H9 (cell line): ENCODE results near the gene PLD2. TPM values are rescaled to one million over a fixed set of nuclear protein-coding genes. Genes with fewer than 3 reads are reported as not detected.

Experiments
- DNase-seq: peaks from one replicate; pipeline ENCODE4 v3.0.0-alpha.2; 2017
- H2AFZ ChIP-seq: one replicate; pipeline ENCODE4 v1.6.1; 2013; ENCODE audit warnings: mild to moderate bottlenecking, low read length, control low read depth, moderate library complexity
- H2AK5ac ChIP-seq: 2 replicates; pipeline ENCODE4 v1.6.1; 2013; ENCODE audit warnings: low read length, control low read depth, mixed read lengths; ENCODE audit not compliant: insufficient read length
- H2BK120ac ChIP-seq: one replicate; pipeline ENCODE4 v1.6.1; 2013; ENCODE audit warnings: low read depth, mild to moderate bottlenecking, low read length, control low read depth, inconsistent platforms; ENCODE audit not compliant: poor library complexity, severe bottlenecking
- H2BK12ac ChIP-seq: 2 replicates; pipeline ENCODE4 v1.6.1; 2013; ENCODE audit warnings: low read length, control low read depth, mixed read lengths, low read depth; ENCODE audit not compliant: insufficient read length
- H2BK15ac ChIP-seq: 2 replicates; pipeline ENCODE4 v1.6.1; 2013; ENCODE audit warnings: low read depth, low read length, control low read depth
- H2BK20ac ChIP-seq: one replicate; pipeline ENCODE4 v1.6.1; 2013; ENCODE audit warnings: low read depth, mild to moderate bottlenecking, low read length, control low read depth, inconsistent platforms; ENCODE audit not compliant: poor library complexity, severe bottlenecking
- H2BK5ac ChIP-seq: 2 replicates; pipeline ENCODE4 v1.6.1; 2013; ENCODE audit warnings: low read length, control low read depth, mixed read lengths; ENCODE audit not compliant: insufficient read length
- H3K14ac ChIP-seq: 2 replicates; pipeline ENCODE4 v1.6.1; 2013; ENCODE audit warnings: low read length, control low read depth; ENCODE audit not compliant: insufficient read depth
- H3K18ac ChIP-seq: 2 replicates; pipeline ENCODE4 v1.6.1; 2013; ENCODE audit warnings: low read depth, mild to moderate bottlenecking, mixed read lengths, low read length, control low read depth; ENCODE audit not compliant: insufficient read length
- H3K23ac ChIP-seq: 2 replicates; pipeline ENCODE4 v1.6.1; 2013; ENCODE audit warnings: low read length, control low read depth, mixed read lengths, low read depth; ENCODE audit not compliant: insufficient read length
- H3K23me2 ChIP-seq: 2 replicates; pipeline ENCODE4 v1.6.1; 2013; ENCODE audit warnings: low read depth, mild to moderate bottlenecking, mixed read lengths, low read length, control low read depth; ENCODE audit not compliant: insufficient read length, poor library complexity, severe bottlenecking
- H3K27ac ChIP-seq: 2 replicates; pipeline ENCODE4 v1.5.1; 2013; ENCODE audit warnings: low read length, control low read depth, mixed read lengths, low read depth; ENCODE audit not compliant: insufficient read length
- H3K27me3 ChIP-seq: 2 replicates; pipeline ENCODE4 v1.6.1; 2013; ENCODE audit warnings: low read length, control low read depth, inconsistent platforms; ENCODE audit not compliant: insufficient read depth
- H3K4ac ChIP-seq: 2 replicates; pipeline ENCODE4 v1.6.1; 2013; ENCODE audit warnings: low read depth, mild to moderate bottlenecking, control low read depth, inconsistent platforms, low read length, moderate library complexity
- H3K4me1 ChIP-seq: 2 replicates; pipeline ENCODE4 v1.6.1; 2013; ENCODE audit warnings: low read length, control low read depth, inconsistent platforms; ENCODE audit not compliant: insufficient read depth
- H3K4me2 ChIP-seq: 2 replicates; pipeline ENCODE4 v1.6.1; 2013; ENCODE audit warnings: low read length, control low read depth, mixed read lengths; ENCODE audit not compliant: insufficient read length, insufficient read depth
- H3K56ac ChIP-seq: 2 replicates; pipeline ENCODE4 v1.6.1; 2013; ENCODE audit warnings: low read depth, mild to moderate bottlenecking, mixed read lengths, low read length, control low read depth; ENCODE audit not compliant: insufficient read length
- H3K79me1 ChIP-seq: 2 replicates; pipeline ENCODE4 v1.6.1; 2013; ENCODE audit warnings: low read depth, mild to moderate bottlenecking, moderate library complexity, low read length, control low read depth, inconsistent platforms; ENCODE audit not compliant: insufficient read depth, poor library complexity, severe bottlenecking
- H3K79me2 ChIP-seq: 2 replicates; pipeline ENCODE4 v1.6.1; 2013; ENCODE audit warnings: low read length, control low read depth, inconsistent platforms; ENCODE audit not compliant: insufficient read depth
- H3K9ac ChIP-seq: 2 replicates; pipeline ENCODE4 v1.6.1; 2013; ENCODE audit warnings: low read length, control low read depth, mixed read lengths; ENCODE audit not compliant: insufficient read length; ENCODE audit errors: extremely low read depth
- H3K9me3 ChIP-seq: one replicate; pipeline ENCODE4 v1.6.1; 2013; ENCODE audit warnings: low read depth, low read length, inconsistent platforms; ENCODE audit not compliant: control insufficient read depth
- H3T11ph ChIP-seq: one replicate; pipeline ENCODE4 v1.6.1; 2013; ENCODE audit warnings: mild to moderate bottlenecking, low read length, control low read depth, inconsistent platforms
- H4K20me1 ChIP-seq: one replicate; pipeline ENCODE4 v1.6.1; 2013; ENCODE audit not compliant: control insufficient read depth, insufficient read length, insufficient read depth
- H4K5ac ChIP-seq: 2 replicates; pipeline ENCODE4 v1.6.1; 2013; ENCODE audit warnings: low read depth, mild to moderate bottlenecking, mixed read lengths, low read length, control low read depth; ENCODE audit not compliant: insufficient read length
- H4K8ac ChIP-seq: replicated peaks from 2 replicates; pipeline ENCODE4 v1.6.1; 2013; ENCODE audit warnings: low read length, control low read depth, mixed read lengths, low read depth; ENCODE audit not compliant: insufficient read length
- H4K91ac ChIP-seq: 2 replicates; pipeline ENCODE4 v1.6.1; 2013; ENCODE audit warnings: low read depth, mild to moderate bottlenecking, moderate library complexity, mixed read lengths, low read length, control low read depth; ENCODE audit not compliant: insufficient read length
- H3K27ac Mint-ChIP-seq, 3 experiments: 2 replicates in 2 of 3; 3 replicates in 1 of 3; pipeline ENCODE4 v1.8.0; 2020 to 2021; ENCODE audit warnings: mixed read lengths in 3 of 3, mild to moderate bottlenecking in 1 of 3, moderate library complexity in 1 of 3
- H3K27me3 Mint-ChIP-seq: 2 replicates; pipeline ENCODE4 v1.8.0; 2021; ENCODE audit warnings: low read depth, mild to moderate bottlenecking, moderate library complexity, mixed read lengths
- H3K36me3 Mint-ChIP-seq, 3 experiments: 2 replicates in 2 of 3; 3 replicates in 1 of 3; pipeline ENCODE4 v1.8.0; 2020 to 2021; ENCODE audit warnings: low read depth in 3 of 3, mixed read lengths in 3 of 3; ENCODE audit not compliant: insufficient read depth in 1 of 3
- H3K4me1 Mint-ChIP-seq, 2 experiments: 2 replicates each; pipeline ENCODE4 v1.8.0; 2020; ENCODE audit warnings: mixed read lengths in 2 of 2
- H3K4me3 Mint-ChIP-seq, 2 experiments: 2 replicates in 1 of 2; 3 replicates in 1 of 2; pipeline ENCODE4 v1.8.0; 2020 to 2021; ENCODE audit warnings: mild to moderate bottlenecking in 2 of 2, mixed read lengths in 2 of 2, moderate library complexity in 1 of 2
- H3K9me3 Mint-ChIP-seq, 2 experiments: 2 replicates in 1 of 2; 3 replicates in 1 of 2; pipeline ENCODE4 v1.8.0; 2020; ENCODE audit warnings: mild to moderate bottlenecking in 2 of 2, mixed read lengths in 2 of 2, moderate library complexity in 1 of 2
- WGBS: extraction: QIAGEN DNeasy Blood & Tissue Kit; methylation state at CpG from one replicate; pipeline ENCODE4 v1.1.7; 2013; ENCODE audit warnings: missing lambda C conversion rate, low lambda C conversion rate, mixed read lengths; ENCODE audit not compliant: insufficient read length; ENCODE audit errors: extremely low coverage; 5-methylcytosine and 5-hydroxymethylcytosine counted together
- total RNA-seq: library from RNA; stranded (reverse); gene quantifications from 2 replicates; pipeline ENCODE4 v1.2.1, GENCODE V29; 2021
- TF ChIP-seq, protein P1 (sequence below): fragments of 200-600 bp; sonication (generic); conservative IDR thresholded peaks from 3 replicates; pipeline ENCODE4 v1.8.0; 2021; ENCODE audit warnings: antibody characterized with exemption, mild to moderate bottlenecking

The PLD2 gene
- total RNA-seq, 1 experiment from 2014 or later: 63.3 TPM

DNA sequence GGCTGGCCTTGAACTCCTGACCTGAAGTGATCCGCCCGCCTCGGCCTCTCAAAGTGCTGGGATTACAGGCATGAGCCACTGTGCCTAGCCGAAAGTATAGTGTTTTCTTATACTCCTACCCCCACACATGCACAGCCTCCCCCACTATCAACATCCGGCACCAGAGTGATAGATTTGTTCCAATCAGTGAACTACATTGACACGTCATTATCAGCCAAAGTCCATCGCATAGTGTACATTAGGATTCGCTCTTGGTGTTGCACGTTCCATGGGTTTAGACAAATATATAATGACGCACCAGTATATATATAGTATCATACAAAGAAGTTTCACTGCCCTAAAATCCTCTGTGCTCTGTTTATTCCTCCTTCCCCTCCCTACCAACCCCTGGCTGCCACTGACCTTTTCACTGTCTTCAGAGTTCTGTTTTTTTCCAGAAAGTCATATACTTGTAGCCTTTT, 47.1 kb upstream of the PLD2 start:
- no peak overlapping the region for H2BK12ac ChIP-seq
- DNase-seq: no peak
- H3K4me2 ChIP-seq: no peak overlapping the region
- no peak overlapping the region for H3K27ac ChIP-seq
- no peaks in the 10 kb centered on the region for H3K23me2 ChIP-seq
- WGBS: no CpG with 5 or more reads among the region's 10 CpGs
- no peak overlapping the region for H4K5ac ChIP-seq
- H3K79me2 ChIP-seq: no peaks in the 10 kb centered on the region
- no peaks in the 10 kb centered on the region for H3K79me1 ChIP-seq
- H3T11ph ChIP-seq: no peak overlapping the region
- no peak overlapping the region for H2BK20ac ChIP-seq
- H3K9ac ChIP-seq: no peak overlapping the region
- TF ChIP-seq, protein P1, sequence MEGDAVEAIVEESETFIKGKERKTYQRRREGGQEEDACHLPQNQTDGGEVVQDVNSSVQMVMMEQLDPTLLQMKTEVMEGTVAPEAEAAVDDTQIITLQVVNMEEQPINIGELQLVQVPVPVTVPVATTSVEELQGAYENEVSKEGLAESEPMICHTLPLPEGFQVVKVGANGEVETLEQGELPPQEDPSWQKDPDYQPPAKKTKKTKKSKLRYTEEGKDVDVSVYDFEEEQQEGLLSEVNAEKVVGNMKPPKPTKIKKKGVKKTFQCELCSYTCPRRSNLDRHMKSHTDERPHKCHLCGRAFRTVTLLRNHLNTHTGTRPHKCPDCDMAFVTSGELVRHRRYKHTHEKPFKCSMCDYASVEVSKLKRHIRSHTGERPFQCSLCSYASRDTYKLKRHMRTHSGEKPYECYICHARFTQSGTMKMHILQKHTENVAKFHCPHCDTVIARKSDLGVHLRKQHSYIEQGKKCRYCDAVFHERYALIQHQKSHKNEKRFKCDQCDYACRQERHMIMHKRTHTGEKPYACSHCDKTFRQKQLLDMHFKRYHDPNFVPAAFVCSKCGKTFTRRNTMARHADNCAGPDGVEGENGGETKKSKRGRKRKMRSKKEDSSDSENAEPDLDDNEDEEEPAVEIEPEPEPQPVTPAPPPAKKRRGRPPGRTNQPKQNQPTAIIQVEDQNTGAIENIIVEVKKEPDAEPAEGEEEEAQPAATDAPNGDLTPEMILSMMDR: no peak
- no peak overlapping the region for H4K91ac ChIP-seq
- no peaks in the 10 kb centered on the region for H4K20me1 ChIP-seq
- no peak overlapping the region for H3K18ac ChIP-seq
- Mint-ChIP-seq H3K36me3 (no peaks in the 10 kb centered on the region), H3K27me3 (peaks cover 11% of the 10 kb centered on the region), H3K27ac (no peak overlapping the region; a peak in 1 of 7 replicates), H3K9me3 (no peaks in the 10 kb centered on the region), H3K4me3 (no peak overlapping the region), H3K4me1 (no peaks in the 10 kb centered on the region)
- no peaks in the 10 kb centered on the region for H3K9me3 ChIP-seq
- H3K4me1 ChIP-seq: no peaks in the 10 kb centered on the region
- no peak overlapping the region for H3K14ac ChIP-seq
- no peak overlapping the region for H3K23ac ChIP-seq
- no peak overlapping the region for H4K8ac ChIP-seq
- no peak overlapping the region for H3K56ac ChIP-seq
- H2AK5ac ChIP-seq: no peak overlapping the region
- no peak overlapping the region for H2BK15ac ChIP-seq
- no peak overlapping the region for H2AFZ ChIP-seq
- no peak overlapping the region for H2BK120ac ChIP-seq
- H3K4ac ChIP-seq: no peak overlapping the region
- H2BK5ac ChIP-seq: no peak overlapping the region
- no peaks in the 10 kb centered on the region for H3K27me3 ChIP-seq
